ENCODE results near the gene ANKRD36B.
"Not testable (repeated sequence)": the region's sequence is repeated elsewhere in the genome, so short reads cannot be mapped to it uniquely, and the experiment has no call there.

Gene ANKRD36B

GRCh38 chr2:97549058-97549457, 40.6 kb downstream of the ANKRD36B start:
- H3K9me3 ChIP-seq (ENCODE audit: control extremely low read depth in 1 of 5, control insufficient read depth in 4 of 5, insufficient read depth in 2 of 5, low read depth in 1 of 5, low read length in 4 of 5); H3K27me3 ChIP-seq (replicated peaks in 2 of 5; ENCODE audit: control insufficient read depth in 4 of 5, insufficient read depth in 5 of 5, low read length in 4 of 5); POLR2A ChIA-PET; CTCF ChIA-PET; H3K4me1 ChIP-seq (ENCODE audit: control extremely low read depth in 1 of 4, control insufficient read depth in 4 of 4, insufficient read depth in 4 of 4, low read length in 3 of 4); H3K4me3 ChIP-seq (ENCODE audit: control insufficient read depth in 1 of 7, extremely low read depth in 1 of 7, insufficient read depth in 4 of 7, low read depth in 2 of 7, low read length in 6 of 7); H3K27ac ChIP-seq (ENCODE audit: insufficient read depth in 1 of 2, low read depth in 1 of 2, low read length in 2 of 2, poor library complexity in 1 of 2, severe bottlenecking in 2 of 2); DNase-seq: not testable (repeated sequence)
- WGBS (ENCODE audit: insufficient coverage): 100% methylated on average over 3 of the region's 5 CpGs
- peaks cover 0 to 29% (median 4%) of the 10 kb centered on the region in 4 experiments for H3K36me3 ChIP-seq (ENCODE audit: control insufficient read depth in 4 of 4, insufficient read depth in 4 of 4, low read length in 3 of 4)

GRCh38 chr2:97548536-97548935, 41.1 kb downstream of the ANKRD36B start:
- H3K27me3 ChIP-seq (replicated peaks in 2 of 5; ENCODE audit: control insufficient read depth in 4 of 5, insufficient read depth in 5 of 5, low read length in 4 of 5); H3K27ac ChIP-seq (ENCODE audit: insufficient read depth in 1 of 2, low read depth in 1 of 2, low read length in 2 of 2, poor library complexity in 1 of 2, severe bottlenecking in 2 of 2); CTCF ChIA-PET; DNase-seq; H3K4me1 ChIP-seq (ENCODE audit: control extremely low read depth in 1 of 4, control insufficient read depth in 4 of 4, insufficient read depth in 4 of 4, low read length in 3 of 4); POLR2A ChIA-PET; H3K4me3 ChIP-seq (ENCODE audit: control insufficient read depth in 1 of 7, extremely low read depth in 1 of 7, insufficient read depth in 4 of 7, low read depth in 2 of 7, low read length in 6 of 7); H3K9me3 ChIP-seq (ENCODE audit: control extremely low read depth in 1 of 5, control insufficient read depth in 4 of 5, insufficient read depth in 2 of 5, low read depth in 1 of 5, low read length in 4 of 5): not testable (repeated sequence)
- peaks cover 0 to 29% (median 4%) of the 10 kb centered on the region in 4 experiments for H3K36me3 ChIP-seq (ENCODE audit: control insufficient read depth in 4 of 4, insufficient read depth in 4 of 4, low read length in 3 of 4)

GRCh38 chr2:97546711-97547110, 43.0 kb downstream of the ANKRD36B start:
- Histone ChIP-seq H3K27ac (ENCODE audit: insufficient read depth in 1 of 2, low read depth in 1 of 2, low read length in 2 of 2, poor library complexity in 1 of 2, severe bottlenecking in 2 of 2) (no peak overlapping the region), H3K4me3 (ENCODE audit: control insufficient read depth in 1 of 7, extremely low read depth in 1 of 7, insufficient read depth in 4 of 7, low read depth in 2 of 7, low read length in 6 of 7) (no peak overlapping the region), H3K9me3 (ENCODE audit: control extremely low read depth in 1 of 5, control insufficient read depth in 4 of 5, insufficient read depth in 2 of 5, low read depth in 1 of 5, low read length in 4 of 5) (no peaks in the 10 kb centered on the region), H3K4me1 (ENCODE audit: control extremely low read depth in 1 of 4, control insufficient read depth in 4 of 4, insufficient read depth in 4 of 4, low read length in 3 of 4) (no peaks in the 10 kb centered on the region), H3K36me3 (ENCODE audit: control insufficient read depth in 4 of 4, insufficient read depth in 4 of 4, low read length in 3 of 4) (peaks cover 0 to 22% (median 4%) of the 10 kb centered on the region in 4 experiments), H3K27me3 (replicated peaks in 2 of 5; ENCODE audit: control insufficient read depth in 4 of 5, insufficient read depth in 5 of 5, low read length in 4 of 5) (no peaks in the 10 kb centered on the region)
- ChIA-PET POLR2A (no interaction called here), CTCF (no interaction called here)
- no peak for DNase-seq
- WGBS (ENCODE audit: insufficient coverage): no CpG with 5 or more reads among the region's 2 CpGs

GRCh38 chr2:97544911-97545310, 44.8 kb downstream of the ANKRD36B start:
- H3K27ac ChIP-seq (ENCODE audit: insufficient read depth in 1 of 2, low read depth in 1 of 2, low read length in 2 of 2, poor library complexity in 1 of 2, severe bottlenecking in 2 of 2); CTCF ChIA-PET; H3K4me3 ChIP-seq (ENCODE audit: control insufficient read depth in 1 of 7, extremely low read depth in 1 of 7, insufficient read depth in 4 of 7, low read depth in 2 of 7, low read length in 6 of 7); POLR2A ChIA-PET; H3K27me3 ChIP-seq (replicated peaks in 2 of 5; ENCODE audit: control insufficient read depth in 4 of 5, insufficient read depth in 5 of 5, low read length in 4 of 5); DNase-seq; H3K4me1 ChIP-seq (ENCODE audit: control extremely low read depth in 1 of 4, control insufficient read depth in 4 of 4, insufficient read depth in 4 of 4, low read length in 3 of 4); H3K9me3 ChIP-seq (ENCODE audit: control extremely low read depth in 1 of 5, control insufficient read depth in 4 of 5, insufficient read depth in 2 of 5, low read depth in 1 of 5, low read length in 4 of 5): not testable (repeated sequence)
- peaks cover 0 to 16% (median 2%) of the 10 kb centered on the region in 4 experiments for H3K36me3 ChIP-seq (ENCODE audit: control insufficient read depth in 4 of 4, insufficient read depth in 4 of 4, low read length in 3 of 4)

- H3K27me3 ChIP-seq (replicated peaks in 2 of 5; ENCODE audit: control insufficient read depth in 4 of 5, insufficient read depth in 5 of 5, low read length in 4 of 5); CTCF ChIA-PET; H3K4me3 ChIP-seq (ENCODE audit: control insufficient read depth in 1 of 7, extremely low read depth in 1 of 7, insufficient read depth in 4 of 7, low read depth in 2 of 7, low read length in 6 of 7); H3K27ac ChIP-seq (ENCODE audit: insufficient read depth in 1 of 2, low read depth in 1 of 2, low read length in 2 of 2, poor library complexity in 1 of 2, severe bottlenecking in 2 of 2); H3K36me3 ChIP-seq (ENCODE audit: control insufficient read depth in 4 of 4, insufficient read depth in 4 of 4, low read length in 3 of 4); POLR2A ChIA-PET; DNase-seq; H3K9me3 ChIP-seq (ENCODE audit: control extremely low read depth in 1 of 5, control insufficient read depth in 4 of 5, insufficient read depth in 2 of 5, low read depth in 1 of 5, low read length in 4 of 5); H3K4me1 ChIP-seq (ENCODE audit: control extremely low read depth in 1 of 4, control insufficient read depth in 4 of 4, insufficient read depth in 4 of 4, low read length in 3 of 4): not testable (repeated sequence)
- WGBS (ENCODE audit: insufficient coverage): no CpG with 5 or more reads among the region's 2 CpGs
Measured at GRCh38 chr2:97525904-97526303, 63.8 kb downstream of the ANKRD36B start.

- H3K27ac ChIP-seq (ENCODE audit: insufficient read depth in 1 of 2, low read depth in 1 of 2, low read length in 2 of 2, poor library complexity in 1 of 2, severe bottlenecking in 2 of 2); CTCF ChIA-PET; DNase-seq; H3K4me1 ChIP-seq (ENCODE audit: control extremely low read depth in 1 of 4, control insufficient read depth in 4 of 4, insufficient read depth in 4 of 4, low read length in 3 of 4); POLR2A ChIA-PET; H3K9me3 ChIP-seq (ENCODE audit: control extremely low read depth in 1 of 5, control insufficient read depth in 4 of 5, insufficient read depth in 2 of 5, low read depth in 1 of 5, low read length in 4 of 5); H3K36me3 ChIP-seq (ENCODE audit: control insufficient read depth in 4 of 4, insufficient read depth in 4 of 4, low read length in 3 of 4); H3K27me3 ChIP-seq (replicated peaks in 2 of 5; ENCODE audit: control insufficient read depth in 4 of 5, insufficient read depth in 5 of 5, low read length in 4 of 5); H3K4me3 ChIP-seq (ENCODE audit: control insufficient read depth in 1 of 7, extremely low read depth in 1 of 7, insufficient read depth in 4 of 7, low read depth in 2 of 7, low read length in 6 of 7): not testable (repeated sequence)
- WGBS (ENCODE audit: insufficient coverage): no CpG with 5 or more reads among the region's 1 CpG
Measured at GRCh38 chr2:97523816-97524215, 65.9 kb downstream of the ANKRD36B start.

- H3K9me3 ChIP-seq (ENCODE audit: control extremely low read depth in 1 of 5, control insufficient read depth in 4 of 5, insufficient read depth in 2 of 5, low read depth in 1 of 5, low read length in 4 of 5); CTCF ChIA-PET; H3K4me1 ChIP-seq (ENCODE audit: control extremely low read depth in 1 of 4, control insufficient read depth in 4 of 4, insufficient read depth in 4 of 4, low read length in 3 of 4); H3K27me3 ChIP-seq (replicated peaks in 2 of 5; ENCODE audit: control insufficient read depth in 4 of 5, insufficient read depth in 5 of 5, low read length in 4 of 5); DNase-seq; H3K36me3 ChIP-seq (ENCODE audit: control insufficient read depth in 4 of 4, insufficient read depth in 4 of 4, low read length in 3 of 4); H3K4me3 ChIP-seq (ENCODE audit: control insufficient read depth in 1 of 7, extremely low read depth in 1 of 7, insufficient read depth in 4 of 7, low read depth in 2 of 7, low read length in 6 of 7); POLR2A ChIA-PET; H3K27ac ChIP-seq (ENCODE audit: insufficient read depth in 1 of 2, low read depth in 1 of 2, low read length in 2 of 2, poor library complexity in 1 of 2, severe bottlenecking in 2 of 2): not testable (repeated sequence)
- WGBS (ENCODE audit: insufficient coverage): no CpG with 5 or more reads among the region's 2 CpGs
Measured at GRCh38 chr2:97522916-97523555, 66.6 kb downstream of the ANKRD36B start.

Measured in common myeloid progenitor, CD34-positive (primary cell).